Measurements from ENCODE around the gene EFCAB12.

Gene EFCAB12

GRCh38 chr3:129442947-129443346 lies 14.5 kb upstream of the EFCAB12 start:
- Histone ChIP-seq H3K4me3 (ENCODE audit: low read length) (no peak overlapping the region), H3K9ac (ENCODE audit: low read depth, low read length) (no peak overlapping the region), H3K27ac (ENCODE audit: low read depth, low read length) (no peak overlapping the region), H3K9me3 (ENCODE audit: insufficient read depth, low read depth, low read length) (no peaks in the 10 kb centered on the region), H3K27me3 (ENCODE audit: insufficient read depth, low read length) (no peaks in the 10 kb centered on the region), H3K36me3 (ENCODE audit: insufficient read depth, low read length) (peaks cover 4% of the 10 kb centered on the region), H3K4me1 (ENCODE audit: insufficient read depth, low read length) (peaks cover 35% of the 10 kb centered on the region)

GRCh38 chr3:129442486-129442885 lies 14.1 kb upstream of the EFCAB12 start:
- WGBS, result 63% methylated on average over 2 of the region's 2 CpGs
- Histone ChIP-seq H3K4me3 (ENCODE audit: low read length) (no peak overlapping the region), H3K27me3 (ENCODE audit: insufficient read depth, low read length) (no peaks in the 10 kb centered on the region), H3K9ac (ENCODE audit: low read depth, low read length) (no peak overlapping the region), H3K9me3 (ENCODE audit: insufficient read depth, low read depth, low read length) (no peaks in the 10 kb centered on the region), H3K27ac (ENCODE audit: low read depth, low read length) (no peak overlapping the region), H3K36me3 (ENCODE audit: insufficient read depth, low read length) (peaks cover 9% of the 10 kb centered on the region), H3K4me1 (ENCODE audit: insufficient read depth, low read length) (peaks cover 31% of the 10 kb centered on the region)

DNA sequence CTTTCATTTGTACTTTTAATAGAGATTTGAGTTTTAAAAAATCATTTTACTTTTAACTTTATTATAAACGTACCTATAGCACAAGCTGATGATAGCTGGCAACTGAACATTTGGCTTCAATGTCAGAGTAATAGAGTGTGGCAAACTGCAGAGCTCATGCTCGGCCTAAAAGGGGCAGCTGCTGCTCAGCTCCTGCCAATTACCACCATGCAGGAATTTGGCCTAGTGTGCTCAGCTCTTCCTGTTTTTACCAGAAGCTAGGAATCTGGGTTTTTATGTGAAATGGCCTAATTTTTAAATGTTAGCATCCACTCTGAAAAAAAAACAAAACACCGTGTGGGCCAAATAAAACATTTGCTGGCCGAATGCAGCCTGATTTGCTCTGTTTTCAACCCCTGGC lies 13.3 kb upstream of the EFCAB12 start:
- peaks cover 26% of the 10 kb centered on the region for H3K4me1 ChIP-seq (ENCODE audit: insufficient read depth, low read length)

DNA sequence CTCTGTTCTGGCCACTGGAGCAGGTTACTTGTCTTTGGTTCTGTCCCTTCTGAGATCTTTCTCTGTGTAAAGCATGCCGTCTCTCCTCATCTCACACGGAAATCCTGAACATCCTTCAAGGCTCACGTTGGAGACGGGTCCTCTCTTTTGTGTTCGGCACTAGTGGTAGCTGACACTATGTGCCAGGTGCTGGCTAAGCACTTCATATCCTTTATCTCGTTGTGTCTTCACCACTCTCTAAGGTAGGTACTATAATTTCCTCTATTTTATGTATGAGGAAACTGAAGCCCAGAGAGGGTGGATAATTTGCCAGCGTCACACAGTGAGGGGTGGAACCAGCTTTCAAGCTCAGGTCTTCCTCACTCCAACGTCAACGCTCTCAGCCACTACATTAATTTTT lies 12.8 kb upstream of the EFCAB12 start:
- H3K4me3 ChIP-seq (ENCODE audit: low read length), result peak overlapping the region; percentile 93
- 72% methylated on average over 9 of the region's 9 CpGs for WGBS
- no peaks in the 10 kb centered on the region for H3K9me3 ChIP-seq (ENCODE audit: insufficient read depth, low read depth, low read length)
- H3K36me3 ChIP-seq (ENCODE audit: insufficient read depth, low read length), result peaks cover 22% of the 10 kb centered on the region
- no peaks in the 10 kb centered on the region for H3K27me3 ChIP-seq (ENCODE audit: insufficient read depth, low read length)
- peaks cover 26% of the 10 kb centered on the region; the same call in 1 of the 2 replicates for H3K4me1 ChIP-seq (ENCODE audit: insufficient read depth, low read length)
- H3K9ac ChIP-seq (ENCODE audit: low read depth, low read length), result peak overlapping the region; percentile 70; the same call in 1 of the 2 replicates
- H3K27ac ChIP-seq (ENCODE audit: low read depth, low read length), result no peak overlapping the region

More for the DNA sequence above, 13.3 kb upstream of the EFCAB12 start:
- no peaks in the 10 kb centered on the region for H3K27me3 ChIP-seq (ENCODE audit: insufficient read depth, low read length)
- H3K9me3 ChIP-seq (ENCODE audit: insufficient read depth, low read depth, low read length), result no peaks in the 10 kb centered on the region
- peaks cover 16% of the 10 kb centered on the region for H3K36me3 ChIP-seq (ENCODE audit: insufficient read depth, low read length)
- no peak overlapping the region for H3K9ac ChIP-seq (ENCODE audit: low read depth, low read length)
- H3K27ac ChIP-seq (ENCODE audit: low read depth, low read length), result no peak overlapping the region
- WGBS, result 68% methylated on average over 4 of the region's 4 CpGs
- no peak overlapping the region for H3K4me3 ChIP-seq (ENCODE audit: low read length)

- WGBS, result 22% methylated on average over 9 of the region's 9 CpGs
- Histone ChIP-seq H3K36me3 (ENCODE audit: insufficient read depth, low read length) (peaks cover 27% of the 10 kb centered on the region), H3K27me3 (ENCODE audit: insufficient read depth, low read length) (no peaks in the 10 kb centered on the region), H3K4me3 (ENCODE audit: low read length) (peak overlapping the region; percentile 93), H3K9ac (ENCODE audit: low read depth, low read length) (peak overlapping the region; percentile 70), H3K4me1 (ENCODE audit: insufficient read depth, low read length) (peaks cover 26% of the 10 kb centered on the region; the same call in 1 of the 2 replicates), H3K27ac (ENCODE audit: low read depth, low read length) (peak overlapping the region; percentile 93), H3K9me3 (ENCODE audit: insufficient read depth, low read depth, low read length) (no peaks in the 10 kb centered on the region)
Measured at GRCh38 chr3:129440618-129441190, 12.3 kb upstream of the EFCAB12 start.

DNA sequence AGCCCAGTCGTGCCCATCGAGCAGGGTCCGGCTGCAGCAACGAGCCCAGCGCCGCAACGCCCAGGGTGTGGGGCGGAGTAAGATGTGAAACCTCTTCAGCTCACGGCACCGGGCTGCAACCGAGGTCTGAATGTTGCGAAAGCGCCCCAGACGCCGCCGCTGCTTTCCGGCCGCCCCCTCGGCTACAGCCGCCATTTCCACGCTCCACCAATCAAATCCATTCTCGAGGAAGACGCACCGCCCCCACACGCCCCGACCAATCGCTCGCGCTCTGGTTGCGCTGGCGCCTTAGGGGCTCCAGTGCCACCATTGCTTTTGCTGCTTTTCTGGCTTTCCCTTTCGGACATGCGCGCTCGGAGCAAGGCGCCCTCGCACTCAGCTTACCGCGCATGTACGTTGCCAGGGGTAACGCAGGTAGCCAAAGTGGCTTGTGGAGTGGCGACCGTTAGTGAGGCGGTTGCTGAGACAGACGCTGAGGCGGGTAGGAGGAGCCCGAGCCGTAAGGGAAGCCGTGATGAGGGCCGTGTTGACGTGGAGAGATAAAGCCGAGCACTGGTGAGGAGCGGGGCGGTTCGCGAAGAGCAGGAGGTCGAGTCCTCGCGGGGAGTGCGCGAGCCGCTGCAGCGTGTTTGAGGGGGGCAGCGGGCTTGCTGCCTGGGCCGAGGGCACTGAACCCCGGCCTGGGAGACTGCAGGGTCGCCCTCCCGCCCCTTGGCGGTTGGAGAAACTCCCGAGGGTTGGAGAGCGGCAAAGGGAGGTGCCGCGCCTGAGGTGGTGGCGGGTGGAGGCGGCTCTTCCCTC lies 11.6 kb upstream of the EFCAB12 start, which contains the start of the genes IFT122 and MBD4:
Gene IFT122 (plus strand): TSS at position 408 of the 801 bp plus-strand sequence. CDS start 107 bp downstream, at position 515.
Gene MBD4 (minus strand): TSS at position 132 of the 801 bp plus-strand sequence. CDS start 115 bp downstream, at position 17.
- peaks cover 34% of the 10 kb centered on the region for H3K36me3 ChIP-seq (ENCODE audit: insufficient read depth, low read length)
- H3K4me1 ChIP-seq (ENCODE audit: insufficient read depth, low read length), result peaks cover 26% of the 10 kb centered on the region; the same call in 1 of the 2 replicates
- peak within 1 kb of the TSS; percentile 83 for H3K9ac ChIP-seq (ENCODE audit: low read depth, low read length)
- no peaks in the 10 kb centered on the region for H3K9me3 ChIP-seq (ENCODE audit: insufficient read depth, low read depth, low read length)
- H3K27me3 ChIP-seq (ENCODE audit: insufficient read depth, low read length), result no peaks in the 10 kb centered on the region
- peak within 1 kb of the TSS; percentile 93 for H3K4me3 ChIP-seq (ENCODE audit: low read length)
- H3K27ac ChIP-seq (ENCODE audit: low read depth, low read length), result peak within 1 kb of the TSS; percentile 93
- WGBS, result under 1% methylated on average over 75 of the region's 75 CpGs

DNA sequence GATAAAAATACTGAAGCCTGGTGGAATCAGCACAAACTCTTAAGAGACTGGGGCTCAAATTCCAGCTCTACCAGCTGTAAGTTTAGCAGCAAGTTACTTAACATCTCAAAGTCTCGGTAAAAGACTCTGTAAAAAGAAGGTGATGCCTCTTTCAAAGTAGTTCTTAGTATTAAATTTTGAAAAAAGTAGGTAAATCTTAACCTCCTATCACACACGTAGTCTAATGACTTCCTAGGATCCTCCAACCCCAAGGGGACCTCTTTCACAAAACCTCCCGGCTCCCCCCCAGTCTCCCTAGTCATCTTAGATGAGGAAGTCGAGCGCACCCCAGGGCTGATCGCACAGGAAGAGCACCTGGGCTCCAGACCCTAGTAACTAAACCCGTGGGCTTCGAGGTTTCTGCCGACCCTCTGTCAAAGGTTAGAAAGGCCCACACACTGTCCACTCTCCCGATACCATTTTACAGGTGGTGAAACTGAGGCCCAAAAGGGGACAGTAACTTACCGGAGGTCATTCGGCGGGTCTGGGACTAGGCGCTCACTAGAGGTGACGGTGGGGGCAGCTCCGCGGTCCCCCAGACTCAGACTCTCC lies 10.9 kb upstream of the EFCAB12 start:
- no peaks in the 10 kb centered on the region for H3K27me3 ChIP-seq (ENCODE audit: insufficient read depth, low read length)
- peak overlapping the region; percentile 83 for H3K9ac ChIP-seq (ENCODE audit: low read depth, low read length)
- H3K4me3 ChIP-seq (ENCODE audit: low read length), result peak overlapping the region; percentile 93
- H3K27ac ChIP-seq (ENCODE audit: low read depth, low read length), result peak overlapping the region; percentile 80
- peaks cover 26% of the 10 kb centered on the region; the same call in 1 of the 2 replicates for H3K4me1 ChIP-seq (ENCODE audit: insufficient read depth, low read length)
- peaks cover 41% of the 10 kb centered on the region for H3K36me3 ChIP-seq (ENCODE audit: insufficient read depth, low read length)
- H3K9me3 ChIP-seq (ENCODE audit: insufficient read depth, low read depth, low read length), result no peaks in the 10 kb centered on the region
- WGBS, result under 1% methylated on average over 16 of the region's 17 CpGs

DNA sequence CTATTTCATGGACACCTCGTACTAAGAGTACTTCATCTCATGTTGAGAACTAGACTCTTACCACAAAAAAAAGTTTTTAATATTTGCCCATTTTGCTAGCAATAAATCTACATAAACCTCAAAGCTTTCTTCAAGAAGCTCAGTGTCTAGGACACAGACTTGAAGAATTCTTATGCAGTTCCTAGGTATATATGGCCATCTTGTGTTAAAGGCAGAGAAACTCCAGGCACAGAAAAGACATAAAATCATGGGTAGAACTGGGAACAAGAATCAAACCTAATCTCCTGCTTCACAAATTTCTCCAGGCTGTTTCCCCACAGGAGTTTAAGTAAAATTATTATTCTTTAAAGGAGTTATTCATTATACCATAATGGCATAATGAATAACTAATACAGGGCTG lies 6.9 kb upstream of the EFCAB12 start:
- Histone ChIP-seq H3K9ac (ENCODE audit: low read depth, low read length) (no peak overlapping the region), H3K27me3 (ENCODE audit: insufficient read depth, low read length) (no peaks in the 10 kb centered on the region), H3K27ac (ENCODE audit: low read depth, low read length) (no peak overlapping the region), H3K4me1 (ENCODE audit: insufficient read depth, low read length) (peaks cover 8% of the 10 kb centered on the region; the same call in 1 of the 2 replicates), H3K4me3 (ENCODE audit: low read length) (no peak overlapping the region), H3K9me3 (ENCODE audit: insufficient read depth, low read depth, low read length) (no peaks in the 10 kb centered on the region), H3K36me3 (ENCODE audit: insufficient read depth, low read length) (peaks cover 79% of the 10 kb centered on the region)
- WGBS, result 90% methylated on average over 1 of the region's 1 CpG

DNA sequence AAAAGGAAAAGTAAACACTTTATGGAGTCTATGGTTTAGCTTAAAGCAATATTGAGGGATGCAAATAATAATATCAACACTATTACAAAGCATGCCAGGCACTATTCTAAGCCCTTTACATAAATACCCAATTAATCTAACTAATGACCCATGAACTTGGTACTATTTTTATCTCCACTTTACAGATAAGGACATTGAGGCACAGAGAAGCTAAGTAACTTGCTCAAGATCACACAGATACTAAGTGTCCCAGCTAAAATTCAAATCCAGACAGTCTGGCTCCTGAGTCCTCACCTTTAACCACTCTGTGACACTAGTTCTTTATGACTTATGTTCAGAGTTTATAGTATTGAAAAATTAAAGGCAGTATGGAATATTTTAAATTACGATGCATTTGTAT lies 5.7 kb upstream of the EFCAB12 start:
- Histone ChIP-seq H3K27me3 (ENCODE audit: insufficient read depth, low read length) (no peaks in the 10 kb centered on the region), H3K27ac (ENCODE audit: low read depth, low read length) (no peak overlapping the region), H3K4me3 (ENCODE audit: low read length) (no peak overlapping the region), H3K9me3 (ENCODE audit: insufficient read depth, low read depth, low read length) (no peaks in the 10 kb centered on the region), H3K4me1 (ENCODE audit: insufficient read depth, low read length) (peaks cover 17% of the 10 kb centered on the region; the same call in 1 of the 2 replicates), H3K36me3 (ENCODE audit: insufficient read depth, low read length) (peaks cover 89% of the 10 kb centered on the region), H3K9ac (ENCODE audit: low read depth, low read length) (no peak overlapping the region)
- WGBS, result no CpG with 5 or more reads among the region's 1 CpG

GRCh38 chr3:129433565-129433964 lies 5.1 kb upstream of the EFCAB12 start:
- Histone ChIP-seq H3K9ac (ENCODE audit: low read depth, low read length) (no peak overlapping the region), H3K36me3 (ENCODE audit: insufficient read depth, low read length) (peaks cover 91% of the 10 kb centered on the region), H3K27ac (ENCODE audit: low read depth, low read length) (no peak overlapping the region), H3K27me3 (ENCODE audit: insufficient read depth, low read length) (no peaks in the 10 kb centered on the region), H3K4me1 (ENCODE audit: insufficient read depth, low read length) (peaks cover 17% of the 10 kb centered on the region; the same call in 1 of the 2 replicates), H3K4me3 (ENCODE audit: low read length) (no peak overlapping the region), H3K9me3 (ENCODE audit: insufficient read depth, low read depth, low read length) (no peaks in the 10 kb centered on the region)
- 94% methylated on average over 4 of the region's 5 CpGs for WGBS

DNA sequence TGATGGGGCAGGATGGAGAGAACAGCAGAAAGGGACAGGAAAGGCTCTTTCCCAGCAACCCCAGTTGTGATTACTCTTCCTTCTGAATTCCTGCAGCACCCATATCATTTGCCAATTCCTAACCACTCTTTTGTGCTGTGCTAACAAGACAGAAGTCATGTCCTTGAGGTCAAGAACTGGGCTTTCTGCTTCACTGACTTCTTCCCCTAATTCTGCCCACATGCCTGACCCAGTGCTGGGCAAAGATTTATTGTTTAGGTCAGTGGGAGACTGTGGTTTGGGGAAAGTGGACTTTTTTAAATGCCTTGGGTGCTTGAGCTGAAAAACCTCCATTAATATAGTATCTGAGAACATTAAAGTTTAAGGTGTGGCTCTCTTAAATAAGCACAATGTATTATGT lies 4.2 kb upstream of the EFCAB12 start:
- no peak overlapping the region for H3K4me3 ChIP-seq (ENCODE audit: low read length)
- H3K27ac ChIP-seq (ENCODE audit: low read depth, low read length), result no peak overlapping the region
- no peak overlapping the region for H3K9ac ChIP-seq (ENCODE audit: low read depth, low read length)
- peaks cover 7% of the 10 kb centered on the region for H3K27me3 ChIP-seq (ENCODE audit: insufficient read depth, low read length)
- H3K4me1 ChIP-seq (ENCODE audit: insufficient read depth, low read length), result peaks cover 14% of the 10 kb centered on the region; the same call in 1 of the 2 replicates
- peaks cover 84% of the 10 kb centered on the region for H3K36me3 ChIP-seq (ENCODE audit: insufficient read depth, low read length)
- H3K9me3 ChIP-seq (ENCODE audit: insufficient read depth, low read depth, low read length), result no peaks in the 10 kb centered on the region
